ENCODE measurements around the gene TEC.

Gene TEC

GRCh38 chr4:48116582-48116981 is 153.1 kb downstream of the TEC start:
- DNase-seq: no peak

- DNase-seq: no peak
These were observed 155.2 kb downstream of the TEC start for GRCh38 chr4:48114412-48114811.

- no peak for DNase-seq
These were observed 157.5 kb downstream of the TEC start for GRCh38 chr4:48112017-48112667.

- DNase-seq: no peak
These were observed 159.1 kb downstream of the TEC start for GRCh38 chr4:48110452-48110978.

- no peak for DNase-seq
These were observed 160.0 kb downstream of the TEC start for GRCh38 chr4:48109413-48110263.

- DNase-seq: no peak
These were observed 161.1 kb downstream of the TEC start for GRCh38 chr4:48108309-48109073.

- DNase-seq: no peak
These were observed 164.4 kb downstream of the TEC start for GRCh38 chr4:48105230-48105629.

GRCh38 chr4:48103483-48104139 is 166.0 kb downstream of the TEC start:
- no peak for DNase-seq

- no peak for DNase-seq
These were observed 167.3 kb downstream of the TEC start for GRCh38 chr4:48102303-48102702.

- no peak for DNase-seq
These were observed 169.4 kb downstream of the TEC start for GRCh38 chr4:48100256-48100655.

- no peak for DNase-seq
These were observed 174.2 kb downstream of the TEC start for GRCh38 chr4:48095441-48095840.

GRCh38 chr4:48093991-48094416 is 175.6 kb downstream of the TEC start:
- DNase-seq: no peak

GRCh38 chr4:48090621-48091020 is 179.0 kb downstream of the TEC start:
- DNase-seq: no peak

- DNase-seq: no peak
These were observed 183.6 kb downstream of the TEC start for GRCh38 chr4:48085821-48086589.
